Activated naive CD4-positive, alpha-beta T cell treated with anti-CD3 and anti-CD28 coated beads, Interleukin-2, amount 50 U/mL, for 16 hours (primary cell): ENCODE data around the gene BCL3.
"Not testable (repeated sequence)": the region's sequence is repeated elsewhere in the genome, so short reads cannot be mapped to it uniquely, and the experiment has no call there.

ENCODE experiments used
- DNase-seq: peaks from one replicate; pipeline ENCODE4 v3.0.0-alpha.2; 2020

BCL3 gene

DNA sequence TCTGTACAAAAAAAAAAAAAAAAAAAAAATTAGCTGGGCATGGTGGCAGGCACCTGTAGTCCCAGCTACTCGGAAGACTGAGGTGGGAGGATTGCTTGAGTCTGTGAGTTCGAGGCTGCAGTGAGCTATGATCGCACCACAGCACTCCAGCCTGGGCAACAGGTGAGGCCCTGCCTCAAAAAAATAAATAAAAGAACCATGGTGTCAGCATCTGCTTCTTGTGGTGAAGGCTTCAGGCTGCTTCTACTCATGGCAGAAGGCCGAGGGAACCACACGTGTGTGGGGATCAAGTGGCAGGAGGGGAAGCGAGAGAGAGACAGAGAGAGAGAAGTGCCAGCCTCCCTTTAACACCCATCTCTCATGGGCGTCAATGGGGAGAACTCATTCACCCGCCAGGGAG is 13.5 kb downstream of the BCL3 start:
- DNase-seq, result no peak

DNA sequence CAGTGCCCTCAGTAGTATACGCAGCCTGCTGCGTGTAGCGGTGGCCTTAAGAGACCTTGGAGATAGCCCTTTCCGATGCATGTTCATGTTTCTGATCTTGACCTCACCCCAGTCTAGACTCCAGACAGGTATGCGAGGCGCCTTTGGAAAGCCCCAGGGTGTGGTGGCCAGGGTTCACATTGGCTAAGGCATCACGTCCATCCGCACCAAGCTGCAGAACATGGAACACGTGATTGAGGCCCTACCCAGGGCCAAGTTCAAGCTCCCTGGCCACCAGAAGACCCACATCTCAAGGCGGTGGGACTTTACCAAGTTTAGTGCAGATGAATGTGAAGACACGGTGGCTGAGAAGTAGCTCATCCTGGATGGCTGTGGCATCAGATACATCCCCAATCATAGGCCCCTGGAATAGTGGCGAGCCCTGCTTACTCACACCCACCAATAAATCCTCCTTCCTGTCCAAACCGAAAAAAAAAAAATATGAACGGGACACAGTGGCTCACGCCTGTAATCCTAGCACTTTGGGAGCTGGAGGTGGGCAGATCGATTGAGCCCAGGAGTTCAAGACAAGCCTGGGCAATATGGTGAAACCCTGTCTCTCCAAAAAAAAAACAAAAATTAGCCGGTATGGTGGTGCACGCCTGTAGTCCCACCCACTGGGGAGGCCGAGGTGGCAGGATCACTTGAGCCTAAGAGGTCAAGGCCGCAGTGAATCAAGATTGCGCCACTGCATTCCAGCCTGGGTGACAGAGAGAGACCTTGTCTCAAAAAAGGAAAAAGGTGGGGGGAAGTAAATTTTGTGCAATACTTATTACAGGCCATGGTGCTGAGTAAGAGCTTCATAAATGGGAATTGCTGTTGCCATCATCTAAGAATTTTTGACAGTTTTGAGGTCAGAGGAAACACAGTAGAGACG is 16.8 kb downstream of the BCL3 start:
- DNase-seq, result no peak

DNA sequence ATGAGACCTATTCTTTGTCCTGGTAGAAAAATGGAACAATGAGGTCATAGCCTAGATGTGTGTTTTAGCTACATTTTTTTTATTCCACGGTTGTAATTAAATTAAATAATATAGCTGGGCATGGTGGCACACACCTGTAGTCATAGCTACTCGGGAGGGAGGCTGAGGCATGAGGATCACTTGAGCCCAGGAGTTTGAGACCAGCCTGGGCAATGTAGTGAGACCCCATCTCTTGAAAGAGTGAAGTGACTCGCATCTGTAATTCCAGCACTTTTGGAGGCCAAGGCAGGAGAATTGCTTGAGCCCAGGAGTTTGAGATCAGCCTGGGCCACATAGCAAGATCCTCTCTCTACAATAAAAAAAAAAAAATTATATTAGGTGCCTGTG is 17.4 kb downstream of the BCL3 start:
- no peak for DNase-seq

DNA sequence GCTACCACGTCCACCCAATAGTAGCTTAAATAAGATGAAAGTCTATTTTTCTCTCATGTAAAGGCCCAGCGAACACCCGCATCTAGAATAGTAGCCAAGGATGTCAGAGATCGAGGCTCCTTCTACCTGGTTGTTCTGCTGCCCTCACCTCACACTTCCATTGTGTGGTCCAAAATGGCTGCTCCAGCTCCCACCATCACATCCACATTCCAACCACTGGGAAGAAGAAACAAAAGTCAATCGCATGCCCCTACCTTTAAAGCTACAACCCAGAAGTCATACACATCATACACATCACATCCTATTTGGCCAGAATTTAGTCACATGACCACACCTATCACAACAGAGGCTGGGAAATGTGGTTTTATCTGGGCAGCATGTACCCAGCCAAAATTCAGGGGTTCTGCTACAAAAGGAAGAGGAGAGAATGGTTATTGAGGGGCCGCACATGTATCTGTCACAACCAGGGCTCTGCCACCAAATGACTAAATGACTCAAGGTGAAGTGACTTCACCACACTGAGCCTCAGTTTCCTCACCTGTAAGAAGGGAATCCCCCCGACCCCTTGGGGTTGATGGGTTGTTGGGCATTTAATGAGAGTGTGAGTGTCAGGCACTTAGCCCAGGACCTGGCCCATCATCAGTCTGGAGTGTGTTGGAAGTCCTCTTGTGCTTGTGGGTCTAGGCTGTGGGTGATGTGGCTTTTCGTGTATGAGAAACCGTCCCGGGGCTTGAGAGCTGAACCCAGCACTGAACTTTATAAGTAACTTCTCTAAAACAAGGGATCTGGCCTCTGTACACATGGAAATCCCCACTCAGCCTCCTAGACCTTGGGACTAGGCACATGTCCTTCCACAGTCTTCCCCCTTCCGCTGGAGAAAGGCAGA is 19.0 kb downstream of the BCL3 start:
- DNase-seq, result no peak

DNA sequence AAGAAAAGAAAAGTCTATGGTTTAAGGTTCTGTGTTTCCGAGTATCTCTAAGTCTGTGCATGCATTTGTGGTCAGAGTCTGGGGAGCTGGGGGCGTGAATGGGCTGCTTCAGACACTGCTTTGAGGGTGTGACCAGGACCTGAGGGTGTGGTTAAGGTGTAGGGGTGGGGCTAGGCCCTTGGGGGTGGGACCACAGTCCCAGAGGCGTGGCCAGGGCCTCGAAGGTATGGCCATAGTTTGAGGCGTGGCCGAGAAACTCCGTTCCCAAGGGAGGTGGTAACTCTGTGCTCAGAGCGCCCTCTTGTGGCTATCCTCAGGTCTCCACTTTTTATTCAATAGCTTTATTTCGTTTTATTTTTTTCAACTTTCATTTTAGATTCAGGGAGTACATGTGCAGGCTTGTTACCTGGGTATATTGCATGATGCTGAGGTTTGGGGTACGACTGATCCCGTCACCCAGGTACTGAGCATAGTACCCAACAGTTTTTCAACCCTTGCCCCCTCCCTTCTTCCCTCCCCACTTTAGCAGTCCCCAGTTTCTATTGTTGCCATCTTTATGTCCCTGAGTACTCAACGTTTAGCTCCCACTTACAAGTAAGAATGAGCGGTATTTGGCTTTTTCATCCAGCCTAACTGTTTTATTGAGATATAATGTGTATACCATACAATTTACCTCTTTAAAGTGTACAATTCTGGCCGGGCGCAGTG is 22.2 kb downstream of the BCL3 start:
- peak; percentile 93 for DNase-seq

DNA sequence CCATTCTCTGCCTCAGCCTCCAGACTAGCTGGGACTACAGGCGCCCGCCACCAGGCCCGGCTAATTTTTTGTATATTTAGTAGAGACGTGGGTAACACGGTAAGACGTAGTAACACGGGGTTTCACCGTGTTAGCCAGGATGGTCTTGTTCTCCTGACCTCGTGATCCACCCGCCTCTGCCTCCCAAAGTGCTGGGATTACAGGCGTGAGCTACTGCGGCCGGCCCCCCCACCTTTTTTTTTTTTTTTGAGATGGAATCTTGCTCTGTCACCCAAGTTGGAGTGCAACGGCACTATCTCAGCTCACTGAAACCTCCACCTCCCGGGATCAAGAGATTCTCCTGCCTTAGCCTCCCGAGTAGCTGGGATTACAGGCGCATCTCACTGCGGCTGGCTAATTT is 23.6 kb downstream of the BCL3 start:
- DNase-seq, result not testable (repeated sequence)

DNA sequence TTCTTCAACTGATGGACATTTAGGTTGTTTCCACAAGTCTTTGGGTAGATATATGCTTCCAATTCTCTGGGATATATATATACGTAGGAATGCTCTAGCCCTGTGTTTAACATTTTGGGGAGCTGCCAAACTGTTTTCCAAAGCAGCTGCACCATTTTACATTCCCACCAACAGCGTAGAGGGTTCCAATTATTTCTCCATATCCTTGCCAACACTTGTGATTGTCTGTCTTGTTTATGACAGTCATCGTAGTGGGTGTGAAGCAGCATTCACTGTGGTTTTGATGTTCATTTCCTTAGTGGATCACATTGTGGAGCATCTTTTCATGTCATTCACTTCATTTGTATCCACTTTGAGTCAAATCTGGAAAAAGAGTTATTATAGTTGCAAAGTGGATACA is 24.5 kb downstream of the BCL3 start:
- DNase-seq, result no peak

DNA sequence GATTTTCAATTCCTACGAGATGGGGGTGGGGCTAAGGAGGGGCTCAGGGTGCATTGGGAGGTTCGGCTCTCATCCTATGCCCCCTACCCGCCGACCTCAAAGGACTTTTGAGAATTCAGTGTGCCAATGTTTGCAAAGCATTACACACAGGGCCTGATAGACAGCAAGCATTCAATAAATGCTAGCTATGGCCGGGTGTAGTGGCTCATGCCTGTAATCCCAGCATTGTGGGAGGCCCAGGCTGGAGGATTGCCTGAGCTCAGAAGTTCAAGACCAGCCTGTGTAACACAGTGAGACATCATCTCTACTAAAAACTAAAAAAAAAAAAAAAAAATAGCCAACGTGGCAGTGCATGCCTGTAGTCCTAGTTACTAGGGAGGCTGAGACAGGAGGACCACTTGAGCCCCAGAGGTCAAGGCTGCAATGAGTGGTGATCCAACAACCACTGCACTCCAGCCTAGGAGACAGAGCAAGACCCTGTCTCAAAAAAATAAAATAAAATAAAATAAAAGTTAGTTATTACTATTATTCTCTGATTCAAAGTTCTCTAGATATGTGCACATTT is 27.2 kb downstream of the BCL3 start:
- no peak for DNase-seq

DNA sequence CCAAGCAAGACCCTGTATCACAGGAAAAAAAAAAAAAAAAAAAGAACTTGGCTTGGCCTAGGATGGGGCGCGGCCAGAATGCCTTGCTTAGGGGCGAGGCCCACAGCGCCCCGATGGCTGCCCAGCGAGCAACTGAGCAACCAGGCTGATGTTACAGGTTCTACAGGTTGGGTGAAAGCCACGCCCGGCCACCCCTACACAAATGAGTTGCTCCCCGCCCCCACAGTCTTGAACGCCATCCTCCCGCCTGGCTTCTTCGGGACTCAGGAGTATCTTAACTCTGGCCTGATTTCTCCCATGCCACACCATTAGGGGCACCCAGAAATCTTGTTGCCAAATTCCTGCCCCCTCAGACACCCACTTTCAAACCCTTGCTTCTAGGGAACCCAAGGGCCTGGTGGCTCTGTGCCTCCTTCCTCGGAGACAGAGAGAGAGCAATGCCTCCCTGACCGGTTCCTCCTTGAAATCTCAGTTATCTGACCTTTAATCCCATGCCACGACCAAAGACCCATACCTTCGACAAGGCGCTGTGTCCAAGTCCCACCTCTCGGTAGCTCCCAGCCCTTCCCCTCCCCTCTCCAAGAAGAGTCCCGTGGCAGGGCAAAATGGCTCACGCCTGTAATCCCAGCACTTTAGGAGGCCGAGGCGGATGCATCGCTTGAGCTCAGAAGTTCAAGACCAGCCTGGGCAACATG is 28.0 kb downstream of the BCL3 start:
- DNase-seq, result no peak

DNA sequence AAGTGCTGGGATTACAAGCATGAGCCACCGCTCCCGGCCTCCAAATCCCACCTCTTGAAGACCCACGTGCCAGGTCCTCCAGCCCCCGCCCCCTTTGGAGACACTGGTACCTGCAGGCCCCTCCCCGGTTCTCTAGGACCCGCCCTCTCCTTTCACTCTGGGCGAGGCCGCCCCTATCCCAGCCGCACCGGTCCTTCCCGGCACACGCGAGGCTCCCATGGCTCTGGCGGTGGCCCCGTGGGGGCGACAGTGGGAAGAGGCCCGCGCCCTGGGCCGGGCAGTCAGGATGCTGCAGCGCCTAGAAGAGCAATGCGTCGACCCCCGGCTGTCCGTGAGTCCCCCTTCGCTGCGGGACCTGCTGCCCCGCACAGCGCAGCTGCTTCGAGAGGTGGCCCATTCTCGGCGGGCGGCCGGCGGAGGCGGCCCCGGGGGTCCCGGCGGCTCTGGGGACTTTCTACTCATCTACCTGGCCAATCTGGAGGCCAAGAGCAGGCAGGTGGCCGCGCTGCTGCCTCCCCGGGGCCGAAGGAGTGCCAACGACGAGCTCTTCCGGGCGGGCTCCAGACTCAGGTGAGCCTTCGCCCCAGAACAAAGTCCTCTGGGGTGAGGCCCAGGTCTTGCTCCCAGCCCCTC is 29.3 kb downstream of the BCL3 start, which contains the start of gene CBLC:
TSS of gene CBLC (plus strand) at position 176 of the 633 bp plus-strand sequence. CDS start at position 218, 42 bp downstream.
- DNase-seq, result no peak

DNA sequence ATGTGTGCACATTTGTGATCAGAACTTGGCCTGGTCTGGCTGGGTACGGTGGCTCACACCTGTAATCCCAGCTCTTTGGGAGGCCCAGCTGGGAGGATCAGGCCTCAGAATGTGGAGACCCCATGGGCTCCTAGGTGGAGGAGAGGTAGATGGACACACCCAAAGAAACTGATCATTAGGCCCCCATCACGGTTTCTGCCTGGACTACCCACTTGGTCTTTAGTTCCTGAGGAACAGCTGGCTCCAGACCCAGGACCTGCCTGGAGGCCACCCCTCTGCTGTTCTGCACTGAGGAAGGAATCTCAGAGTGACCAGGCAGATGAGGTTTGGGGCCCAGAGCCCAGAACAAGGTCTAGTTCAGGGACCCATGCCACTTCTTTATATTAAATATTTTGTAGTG is 30.6 kb downstream of the BCL3 start:
- DNase-seq, result no peak

DNA sequence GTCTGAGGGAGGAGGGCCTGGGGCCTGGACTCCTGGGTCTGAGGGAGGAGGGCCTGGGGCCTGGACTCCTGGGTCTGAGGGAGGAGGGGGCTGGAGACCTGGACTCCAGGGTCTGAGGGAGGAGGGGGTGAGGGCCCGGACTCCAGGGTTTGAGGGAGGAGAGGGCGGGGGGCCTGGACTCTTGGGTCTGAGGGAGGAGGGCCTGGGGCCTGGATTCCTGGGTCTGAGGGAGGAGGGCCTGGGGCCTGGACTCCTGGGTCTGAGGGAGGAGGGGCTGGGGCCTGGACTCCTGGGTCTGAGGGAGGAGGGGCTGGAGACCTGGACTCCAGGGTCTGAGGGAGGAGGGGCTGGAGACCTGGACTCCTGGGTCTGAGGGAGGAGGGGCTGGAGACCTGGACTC is 33.2 kb downstream of the BCL3 start:
- not testable (repeated sequence) for DNase-seq

DNA sequence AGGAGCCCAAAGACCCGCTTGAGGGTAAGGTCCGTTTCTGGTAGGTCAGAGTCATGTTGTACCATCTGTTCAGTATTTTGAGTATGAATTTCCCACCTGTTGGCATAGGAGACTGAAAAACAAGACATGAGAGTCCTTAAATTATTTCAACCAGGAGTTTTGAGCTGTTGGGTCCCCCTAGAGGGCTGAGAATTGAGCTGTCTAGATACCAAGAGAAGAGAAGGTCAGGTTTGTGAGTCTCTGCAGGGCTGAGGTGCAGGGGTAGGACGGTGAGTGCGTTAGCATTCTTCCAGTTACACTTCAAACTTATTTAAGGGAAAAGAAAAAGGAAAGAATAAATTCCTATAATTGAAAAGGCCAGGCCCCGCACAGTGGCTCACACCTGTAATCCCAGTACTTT is 34.2 kb downstream of the BCL3 start:
- DNase-seq, result no peak

DNA sequence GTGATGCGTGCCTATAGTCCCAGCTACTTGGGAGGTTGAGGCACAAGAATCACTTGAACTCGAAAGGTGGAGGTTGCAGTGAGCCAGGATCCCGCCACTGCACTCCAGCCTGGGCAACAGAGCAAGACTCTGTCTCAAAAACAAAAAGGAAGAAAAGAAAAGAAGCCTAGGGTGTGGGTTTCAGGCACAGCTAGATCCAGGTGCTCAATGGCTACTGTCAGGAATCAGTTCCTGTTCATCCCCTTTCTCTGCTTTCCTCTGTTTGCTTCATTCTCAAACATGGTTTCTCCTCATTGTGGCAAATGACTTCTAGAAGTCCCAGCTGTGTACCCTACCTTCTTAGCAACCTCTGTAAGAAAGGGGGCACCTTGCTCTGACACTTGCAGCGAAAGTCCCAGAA is 35.0 kb downstream of the BCL3 start:
- DNase-seq, result no peak

DNA sequence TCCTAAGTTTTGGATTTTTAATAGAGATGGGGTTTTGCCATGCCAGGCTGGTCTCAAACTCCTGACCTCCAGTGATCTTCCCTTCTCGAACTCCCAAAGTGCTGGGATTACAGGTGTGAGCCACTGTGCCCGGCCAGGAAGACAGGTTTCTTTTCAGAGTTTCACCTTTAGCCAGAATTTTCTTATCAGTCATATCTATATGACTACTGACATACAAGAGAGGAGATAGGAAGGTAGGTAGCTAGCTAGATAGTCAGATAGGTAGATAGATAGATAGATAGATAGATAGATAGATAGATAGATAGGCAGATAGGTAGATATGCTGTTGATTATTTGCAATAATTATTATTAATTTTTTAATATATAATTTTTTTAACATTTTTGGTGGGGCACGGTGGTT is 36.8 kb downstream of the BCL3 start:
- no peak for DNase-seq

DNA sequence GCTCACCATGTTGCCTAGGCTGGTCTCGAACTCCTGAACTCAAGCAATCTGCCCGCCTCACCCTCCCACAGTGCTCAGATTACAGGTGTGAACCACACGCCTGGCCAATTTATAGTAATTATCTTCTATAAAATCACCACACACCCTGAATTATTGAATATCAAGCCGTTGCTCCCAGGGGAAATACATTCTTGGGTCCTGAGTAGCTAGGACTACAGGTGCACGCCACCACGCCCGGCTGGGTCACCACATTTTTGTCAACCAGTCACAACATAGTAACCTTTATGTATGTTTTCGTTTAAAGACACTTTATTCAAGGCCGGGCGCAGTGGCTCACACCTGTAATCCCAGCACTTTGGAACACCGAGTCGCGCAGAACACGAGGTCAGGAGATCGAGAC is 37.5 kb downstream of the BCL3 start:
- DNase-seq, result no peak

DNA sequence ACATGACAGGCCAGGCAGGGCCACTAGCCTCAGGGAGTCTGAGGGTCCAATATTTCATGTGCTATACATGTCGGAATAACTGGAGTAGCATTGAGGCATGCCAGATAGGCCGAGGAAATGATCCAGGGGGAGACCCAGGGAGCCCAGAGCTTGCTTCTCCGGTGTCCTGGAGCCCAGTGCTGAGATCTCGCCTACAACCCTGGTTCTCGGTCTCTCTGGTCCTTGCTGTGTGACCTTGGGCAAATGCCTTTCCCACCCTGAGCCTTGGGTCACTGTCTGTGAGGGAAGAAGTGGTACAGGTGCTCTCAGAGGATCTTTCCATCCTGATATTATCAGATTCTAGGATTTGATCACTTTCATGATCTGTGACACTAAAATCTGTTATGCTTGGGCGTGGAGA is 40.5 kb downstream of the BCL3 start:
- no peak for DNase-seq

DNA sequence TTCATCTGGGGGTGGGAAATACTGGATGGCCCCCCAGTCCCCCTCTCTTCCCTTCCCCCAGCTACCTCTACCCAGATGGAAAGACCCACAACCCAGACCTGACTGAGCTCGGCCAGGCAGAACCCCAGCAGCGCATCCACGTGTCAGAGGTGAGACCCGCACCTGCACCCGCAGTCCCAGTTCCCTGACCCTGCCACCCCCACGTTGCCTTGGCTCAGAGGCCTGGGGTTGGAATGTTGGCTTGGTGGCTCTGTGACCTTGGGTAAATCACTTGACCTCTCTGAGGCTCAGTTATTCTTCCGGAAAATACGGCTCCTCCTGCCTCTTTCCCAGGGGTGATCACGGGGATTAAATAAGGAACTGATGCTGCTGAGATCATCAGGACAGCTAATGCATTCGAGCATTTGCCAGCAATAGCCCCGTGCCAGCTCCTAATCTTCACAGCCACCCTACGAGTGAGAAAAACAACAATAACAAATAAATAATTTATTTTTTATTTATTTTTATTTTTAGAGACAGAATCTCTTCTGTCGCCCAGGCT is 41.5 kb downstream of the BCL3 start:
- no peak for DNase-seq

DNA sequence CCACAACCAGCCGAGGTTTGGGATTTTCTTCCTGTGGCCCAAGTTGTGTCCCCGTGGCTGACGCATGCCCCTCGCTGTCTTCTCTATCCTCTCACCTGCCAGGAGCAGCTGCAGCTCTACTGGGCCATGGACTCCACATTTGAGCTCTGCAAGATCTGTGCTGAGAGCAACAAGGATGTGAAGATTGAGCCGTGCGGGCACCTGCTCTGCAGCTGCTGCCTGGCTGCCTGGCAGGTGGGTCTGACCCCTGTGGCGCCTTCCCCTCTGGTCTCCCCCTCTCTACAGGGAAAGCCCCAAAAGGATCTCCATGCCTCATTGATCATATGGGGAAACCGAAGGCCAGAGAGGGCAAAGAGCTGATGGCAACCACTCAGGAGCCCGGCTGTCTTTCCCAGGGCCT is 43.8 kb downstream of the BCL3 start:
- no peak for DNase-seq

DNA sequence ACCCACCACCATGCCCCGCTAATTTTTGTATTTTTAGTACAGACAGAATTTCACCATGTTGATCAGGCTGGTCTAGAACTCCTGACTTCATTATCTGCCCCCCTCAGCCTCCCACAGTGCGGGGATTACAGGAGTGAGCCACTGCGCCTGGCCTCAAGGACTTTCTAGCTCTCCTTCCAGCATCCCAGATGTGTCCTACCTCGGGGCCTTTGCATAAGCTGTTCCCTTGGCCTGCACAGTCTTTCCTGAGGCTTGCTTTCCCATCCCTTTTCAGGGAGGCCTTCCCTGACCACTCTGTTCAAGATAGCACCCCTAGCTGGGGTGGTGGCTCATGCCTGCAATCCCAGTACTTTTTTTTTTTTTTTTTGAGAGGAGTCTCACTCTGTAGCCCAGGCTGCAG is 46.1 kb downstream of the BCL3 start:
- DNase-seq, result no peak

DNA sequence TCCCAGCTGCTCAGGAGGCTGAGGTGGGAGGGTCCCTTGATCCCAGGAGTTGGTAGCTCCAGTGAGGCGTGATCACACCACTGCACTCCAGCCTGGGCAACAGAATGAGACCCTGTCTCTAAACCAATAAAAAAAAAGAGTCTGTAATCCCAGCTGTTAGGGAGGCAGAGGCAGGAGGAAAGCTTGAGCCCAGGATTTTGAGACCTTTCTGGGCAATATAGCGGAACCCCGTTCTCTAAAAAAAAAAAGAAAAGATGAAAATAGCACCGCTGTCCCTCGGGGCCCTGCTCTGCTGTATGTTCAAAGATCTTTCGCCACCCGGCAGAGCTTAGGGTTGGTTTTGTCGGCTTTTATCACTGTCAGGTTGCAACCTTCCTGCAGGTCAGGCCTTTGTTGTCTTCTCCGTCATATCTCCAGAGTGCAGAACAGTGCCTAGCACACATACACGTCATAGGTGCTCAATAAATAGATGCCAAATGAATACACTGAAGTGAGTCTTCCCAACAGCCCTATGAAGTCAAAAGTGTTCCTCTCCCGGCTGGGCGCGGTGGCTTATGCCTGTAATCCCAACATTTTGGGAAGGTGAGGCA is 47.0 kb downstream of the BCL3 start:
- DNase-seq, result no peak
